Neuronal stem cell (in vitro differentiated cells): ENCODE measurements around the gene CDC42EP4. TPM values are rescaled to one million over a fixed set of nuclear protein-coding genes. Genes with fewer than 3 reads are reported as not detected.

ENCODE experiments used
- DNase-seq: peaks from one replicate; pipeline ENCODE4 v3.0.0-alpha.2; 2013; ENCODE audit warnings: low spot score
- H2AFZ ChIP-seq: one replicate; pipeline ENCODE4 v1.6.1; 2013; ENCODE audit warnings: mild to moderate bottlenecking, low read length, inconsistent platforms
- H2AK5ac ChIP-seq: 2 replicates; pipeline ENCODE4 v1.6.1; 2013; ENCODE audit warnings: low read depth, mild to moderate bottlenecking, inconsistent platforms, low read length, moderate library complexity, mixed read lengths
- H2BK120ac ChIP-seq: 2 replicates; pipeline ENCODE4 v1.6.1; 2013; ENCODE audit warnings: low read depth, mild to moderate bottlenecking, inconsistent platforms, low read length, moderate library complexity, mixed read lengths
- H2BK12ac ChIP-seq: one replicate; pipeline ENCODE4 v1.6.1; 2013; ENCODE audit warnings: low read length, inconsistent platforms
- H2BK15ac ChIP-seq: 2 replicates; pipeline ENCODE4 v1.6.1; 2013; ENCODE audit warnings: mild to moderate bottlenecking, low read length, inconsistent platforms, mixed read lengths
- H2BK5ac ChIP-seq: one replicate; pipeline ENCODE4 v1.6.1; 2013; ENCODE audit warnings: inconsistent platforms, mild to moderate bottlenecking, low read length, moderate library complexity
- H3K14ac ChIP-seq: one replicate; pipeline ENCODE4 v1.6.1; 2013; ENCODE audit warnings: low read length, inconsistent platforms
- H3K18ac ChIP-seq: 2 replicates; pipeline ENCODE4 v1.6.1; 2013; ENCODE audit warnings: low read length, inconsistent platforms
- H3K23ac ChIP-seq: 2 replicates; pipeline ENCODE4 v1.6.1; 2013; ENCODE audit warnings: low read depth, mild to moderate bottlenecking, mixed read lengths, low read length, inconsistent platforms; ENCODE audit not compliant: poor library complexity
- H3K27ac ChIP-seq: replicated peaks from 3 replicates; pipeline ENCODE4 v1.5.1; 2013; ENCODE audit warnings: low read length, inconsistent platforms
- H3K27me3 ChIP-seq, 3 experiments: 2 replicates each; pipeline ENCODE4 v1.6.1; 2013; ENCODE audit warnings: low read length in 3 of 3, mild to moderate bottlenecking in 2 of 3, inconsistent platforms in 1 of 3, low read depth in 1 of 3, mixed read lengths in 1 of 3, moderate library complexity in 1 of 3; ENCODE audit not compliant: control insufficient read depth in 3 of 3, insufficient read depth in 3 of 3
- H3K36me3 ChIP-seq, 2 donors: replicated peaks in 1 of 2; 2 replicates each; pipeline ENCODE4 v1.6.1; 2013; ENCODE audit warnings: low read length in 2 of 2; ENCODE audit not compliant: control insufficient read depth in 2 of 2, insufficient read depth in 2 of 2
- H3K4ac ChIP-seq: 2 replicates; pipeline ENCODE4 v1.6.1; 2013; ENCODE audit warnings: inconsistent platforms, mild to moderate bottlenecking, low read length, moderate library complexity
- H3K4me1 ChIP-seq, 2 donors: 1 replicate in 1 of 2; 2 replicates in 1 of 2; pipeline ENCODE4 v1.6.1; 2013; ENCODE audit warnings: low read length in 2 of 2, low read depth in 1 of 2; ENCODE audit not compliant: control insufficient read depth in 2 of 2, insufficient read depth in 1 of 2
- H3K4me2 ChIP-seq: one replicate; pipeline ENCODE4 v1.6.1; 2013; ENCODE audit warnings: mild to moderate bottlenecking, low read length, inconsistent platforms; ENCODE audit not compliant: insufficient read depth, poor library complexity, severe bottlenecking
- H3K4me3 ChIP-seq, 2 donors: 2 replicates each; pipeline ENCODE4 v1.5.1; 2013; ENCODE audit warnings: low read length in 2 of 2, mild to moderate bottlenecking in 2 of 2, inconsistent platforms in 1 of 2, moderate library complexity in 1 of 2
- H3K79me1 ChIP-seq: one replicate; pipeline ENCODE4 v1.6.1; 2013; ENCODE audit warnings: low read depth, mild to moderate bottlenecking, inconsistent platforms, low read length, moderate library complexity
- H3K9ac ChIP-seq: one replicate; pipeline ENCODE4 v1.6.1; 2013; ENCODE audit warnings: mild to moderate bottlenecking, low read depth, low read length, inconsistent platforms; ENCODE audit not compliant: poor library complexity
- H3K9me3 ChIP-seq, 2 donors: replicated peaks in 1 of 2; 2 replicates each; pipeline versions ENCODE3 to v1.6.1; 2013; ENCODE audit warnings: low read length in 2 of 2, mild to moderate bottlenecking in 2 of 2, inconsistent platforms in 1 of 2, low read depth in 1 of 2, mixed read lengths in 1 of 2, moderate library complexity in 1 of 2; ENCODE audit not compliant: control insufficient read depth in 2 of 2, insufficient read depth in 1 of 2
- H4K8ac ChIP-seq: one replicate; pipeline ENCODE4 v1.6.1; 2013; ENCODE audit warnings: low read depth, mild to moderate bottlenecking, inconsistent platforms, low read length, moderate library complexity
- H4K91ac ChIP-seq: one replicate; pipeline ENCODE4 v1.6.1; 2013; ENCODE audit warnings: low read length, low read depth, mild to moderate bottlenecking, inconsistent platforms; ENCODE audit not compliant: poor library complexity
- WGBS, 2 donors: extraction: QIAGEN DNeasy Blood & Tissue Kit; methylation state at CpG; one replicate each; pipeline ENCODE4 v1.1.7; 2013; ENCODE audit warnings: missing lambda C conversion rate in 2 of 2, mixed read lengths in 1 of 2; ENCODE audit not compliant: insufficient read length in 2 of 2, insufficient replicate concordance in 1 of 2; ENCODE audit errors: extremely low coverage in 2 of 2; 5-methylcytosine and 5-hydroxymethylcytosine counted together
- polyA plus RNA-seq, 2 experiments: library from polyadenylated mRNA; stranded (reverse); fragments of 200-250 nt; gene quantifications; one replicate each; pipeline ENCODE4 v1.2.3, GENCODE V29; 2013

Gene CDC42EP4
- 23.5 TPM for polyA plus RNA-seq (2013, experiment 1 of 2)
- polyA plus RNA-seq (2013, experiment 2 of 2), result 23.9 TPM

DNA sequence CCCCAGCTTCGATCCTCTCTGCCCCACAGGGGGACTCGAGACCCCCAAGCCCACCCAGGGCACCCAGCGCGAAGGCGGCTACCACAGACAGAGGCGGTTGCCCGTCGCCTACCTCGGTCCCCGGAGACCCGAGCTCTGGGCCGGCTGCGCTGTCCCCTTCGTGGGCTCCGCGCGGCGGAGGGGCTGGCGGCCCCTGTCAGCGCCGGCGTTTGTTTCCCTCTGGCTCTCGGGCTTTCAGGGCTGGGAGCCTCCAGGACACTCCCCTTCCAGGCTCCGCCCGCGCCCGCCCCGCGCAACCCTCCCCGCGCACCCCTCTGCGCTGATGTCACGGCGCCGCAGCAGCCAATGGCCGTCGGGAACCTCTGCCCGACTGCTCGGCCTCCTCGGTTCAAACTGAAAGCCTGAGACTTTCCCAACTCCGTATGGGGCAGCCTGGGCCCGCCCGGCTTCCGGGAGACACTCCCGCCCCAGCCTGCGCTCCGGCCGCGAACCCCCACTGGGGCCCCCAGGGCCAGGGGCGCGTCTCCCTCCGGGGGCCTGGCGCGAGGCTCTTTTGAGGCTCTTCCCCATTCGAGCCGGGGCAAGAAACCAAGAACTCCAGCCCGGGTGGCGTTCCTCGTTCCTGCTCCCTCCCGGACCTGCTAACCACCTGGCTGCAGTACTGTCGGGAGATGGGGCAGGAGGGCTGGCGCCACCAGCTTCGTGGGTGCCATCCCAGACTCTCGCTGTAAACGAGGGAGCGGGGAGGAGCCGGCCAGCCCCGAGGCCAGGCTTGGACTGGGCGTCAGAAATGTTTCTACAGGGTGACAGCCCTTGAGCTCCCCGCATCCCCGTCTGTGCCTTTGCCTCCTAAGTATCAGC lies at the start of gene CDC42EP4:
CDC42EP4 (minus strand) TSS at position 221 of the 861 bp plus-strand sequence. CDS start 25,501 bp downstream, outside the sequence.
- Histone ChIP-seq H3K9me3 (no peaks in the 10 kb centered on the region), H3K27me3 (peaks cover 0 to 5% (median 0%) of the 10 kb centered on the region in 3 experiments), H4K8ac (no peak within 1 kb of the TSS), H3K23ac (peak within 1 kb of the TSS; percentile 97), H3K4me3 (peak within 1 kb of the TSS; percentile 70 to 98), H2BK12ac (no peak within 1 kb of the TSS), H3K27ac (peak within 1 kb of the TSS; percentile 92), H3K9ac (peak within 1 kb of the TSS; percentile 96), H3K18ac (peak within 1 kb of the TSS; percentile 99), H3K36me3 (peaks cover 3 to 5% of the 10 kb centered on the region in 2 donors), H3K4me1 (peaks cover 20 to 23% of the 10 kb centered on the region in 2 donors), H3K4ac (peak within 1 kb of the TSS; percentile 91), H2AFZ (peak within 1 kb of the TSS; percentile 99), H2BK15ac (peak within 1 kb of the TSS; percentile 86), H3K79me1 (peaks cover 9% of the 10 kb centered on the region), H2BK5ac (peak within 1 kb of the TSS; percentile 99), H4K91ac (no peak within 1 kb of the TSS), H2AK5ac (peak within 1 kb of the TSS; percentile 89), H2BK120ac (peak within 1 kb of the TSS; percentile 98), H3K4me2 (peak within 1 kb of the TSS; percentile 87), H3K14ac (peak within 1 kb of the TSS; percentile 72)
- DNase-seq, result peak; percentile 90
- WGBS, 2 donors, result no CpG with 5 or more reads among the region's 71 CpGs

- H3K4me3 ChIP-seq, result no peak overlapping the region
- H3K18ac ChIP-seq, result peak overlapping the region; percentile 55
- H3K79me1 ChIP-seq, result no peaks in the 10 kb centered on the region
- peak overlapping the region; percentile 29 for H4K8ac ChIP-seq
- H3K4me2 ChIP-seq, result peak overlapping the region; percentile 29
- peaks cover 16 to 48% of the 10 kb centered on the region in 2 donors for H3K4me1 ChIP-seq
- no peak overlapping the region for H2AFZ ChIP-seq
- no peaks in the 10 kb centered on the region for H3K27me3 ChIP-seq
- peak overlapping the region; percentile 82 for H3K9ac ChIP-seq
- DNase-seq, result peak; percentile 62
- peak overlapping the region; percentile 96 for H2AK5ac ChIP-seq
- H2BK5ac ChIP-seq, result no peak overlapping the region
- H4K91ac ChIP-seq, result no peak overlapping the region
- H3K23ac ChIP-seq, result peak overlapping the region; percentile 6
- H3K14ac ChIP-seq, result peak overlapping the region; percentile 97
- H2BK15ac ChIP-seq, result peak overlapping the region; percentile 33
- H3K27ac ChIP-seq, result peak overlapping the region; percentile 76
- H3K36me3 ChIP-seq, result peaks cover 12 to 22% of the 10 kb centered on the region in 2 donors
- no CpG with 5 or more reads among the region's 29 CpGs for WGBS, 2 donors
- no peak overlapping the region for H3K4ac ChIP-seq
- H2BK12ac ChIP-seq, result peak overlapping the region; percentile 76
- H3K9me3 ChIP-seq, result no peaks in the 10 kb centered on the region
- H2BK120ac ChIP-seq, result peak overlapping the region; percentile 65
Observed at GRCh38 chr17:73360961-73361761, 49.4 kb upstream of the CDC42EP4 start.

GRCh38 chr17:73359987-73360410 lies 48.2 kb upstream of the CDC42EP4 start:
- Histone ChIP-seq H3K4ac (no peak overlapping the region), H2BK15ac (peak overlapping the region; percentile 32), H2BK5ac (peak overlapping the region; percentile 61), H3K79me1 (no peaks in the 10 kb centered on the region), H3K23ac (no peak overlapping the region), H3K4me2 (no peak overlapping the region), H3K4me1 (peaks cover 5 to 46% of the 10 kb centered on the region in 2 donors), H4K91ac (no peak overlapping the region), H4K8ac (no peak overlapping the region), H3K27ac (peak overlapping the region; percentile 19), H2BK12ac (no peak overlapping the region), H2BK120ac (no peak overlapping the region), H3K36me3 (peaks cover 18 to 26% of the 10 kb centered on the region in 2 donors), H3K18ac (peak overlapping the region; percentile 87), H3K14ac (no peak overlapping the region), H3K9me3 (no peaks in the 10 kb centered on the region), H3K27me3 (no peaks in the 10 kb centered on the region), H2AFZ (no peak overlapping the region), H3K4me3 (no peak overlapping the region), H2AK5ac (peak overlapping the region; percentile 37), H3K9ac (no peak overlapping the region)
- DNase-seq, result peak; percentile 40
- no CpG with 5 or more reads among the region's 7 CpGs for WGBS, 2 donors
